Nucleus accumbens (tissue), 56 donors: ENCODE results near the gene SPINT2.
"Not testable (repeated sequence)": the region's sequence is repeated elsewhere in the genome, so short reads cannot be mapped to it uniquely, and the experiment has no call there.

Source experiments
- DNase-seq, 56 donors: peaks; one replicate each; lab custom pipeline; 2025; lab: John Stamatoyannopoulos, UW

SPINT2 gene

GRCh38 chr19:38264486-38265212 is at the start of gene SPINT2:
Gene SPINT2, plus strand, starts transcription at chr19:38264573. Its CDS starts 320 bp downstream, at chr19:38264893.
- DNase-seq = peak in 23 of 56 donors; percentile 18 to 77 (median 49)

GRCh38 chr19:38216785-38217641 is 47.4 kb upstream of the SPINT2 start:
- peak in 9 of 56 donors; percentile 8 to 79 (median 35) for DNase-seq

- no peak for DNase-seq
Measured at GRCh38 chr19:38218204-38218603, 46.2 kb upstream of the SPINT2 start.

- no peak for DNase-seq
Measured at GRCh38 chr19:38219221-38219620, 45.2 kb upstream of the SPINT2 start.

- DNase-seq = no peak
Measured at GRCh38 chr19:38221421-38221820, 43.0 kb upstream of the SPINT2 start.

GRCh38 chr19:38221919-38222830 is 42.2 kb upstream of the SPINT2 start:
- no peak for DNase-seq

GRCh38 chr19:38223119-38223523 is 41.3 kb upstream of the SPINT2 start:
- DNase-seq = no peak

- peak in 1 of 56 donors; percentile 62 for DNase-seq
Measured at GRCh38 chr19:38223617-38224013, 40.8 kb upstream of the SPINT2 start.

GRCh38 chr19:38224014-38224862 is 40.1 kb upstream of the SPINT2 start, which contains the start of gene DPF1:
Gene DPF1, minus strand, starts transcription at chr19:38224222. Its CDS starts 80 bp downstream, at chr19:38224142.
- DNase-seq = peak in 54 of 56 donors; percentile 11 to 88 (median 60)

GRCh38 chr19:38224863-38225218 is 39.5 kb upstream of the SPINT2 start:
- DNase-seq = not testable (repeated sequence)

- DNase-seq = peak in 1 of 56 donors; percentile 22
Measured at GRCh38 chr19:38227287-38228004, 36.9 kb upstream of the SPINT2 start.

- peak in 4 of 56 donors; percentile 21 to 49 (median 26) for DNase-seq
Measured at GRCh38 chr19:38228005-38228377, 36.4 kb upstream of the SPINT2 start.

- DNase-seq = peak in 35 of 56 donors; percentile 7 to 66 (median 29)
Measured at GRCh38 chr19:38228491-38229439, 35.6 kb upstream of the SPINT2 start.

GRCh38 chr19:38229585-38230073 is 34.7 kb upstream of the SPINT2 start:
- peak in 55 of 56 donors; percentile 51 to 97 (median 90) for DNase-seq

- DNase-seq = not testable (repeated sequence)
Measured at GRCh38 chr19:38230506-38231133, 33.8 kb upstream of the SPINT2 start.

- DNase-seq = no peak
Measured at GRCh38 chr19:38231918-38232317, 32.5 kb upstream of the SPINT2 start.

- peak in 48 of 56 donors; percentile 15 to 86 (median 47) for DNase-seq
Measured at GRCh38 chr19:38233740-38234251, 30.6 kb upstream of the SPINT2 start.
